HepG2 (cell line): ENCODE measurements around the gene HSF2BP. TPM values are rescaled to one million over a fixed set of nuclear protein-coding genes. Genes with fewer than 3 reads are reported as not detected.

Experiments used
- CBFB ChIP-seq: sonication (generic); formaldehyde crosslinking; IDR thresholded peaks from 2 replicates; pipeline ENCODE4 v1.4.0; 2020; ENCODE audit warnings: missing genetic modification reagents
- ESRRA ChIP-seq: sonication (generic); formaldehyde crosslinking; IDR thresholded peaks from 2 replicates; pipeline ENCODE4 v1.5.1; 2020; ENCODE audit warnings: mild to moderate bottlenecking, low read depth, missing genetic modification reagents
- HOXA9 ChIP-seq: sonication (generic); formaldehyde crosslinking; IDR thresholded peaks from 2 replicates; pipeline ENCODE4 v1.8.1; 2022; ENCODE audit warnings: missing genetic modification reagents, mild to moderate bottlenecking, moderate library complexity, borderline replicate concordance
- KLF11 ChIP-seq: IDR thresholded peaks from 2 replicates; pipeline ENCODE4 v1.6.1; 2016; ENCODE audit warnings: missing compliant biosample characterization
- MAFK ChIP-seq, 2 experiments: IDR thresholded peaks in 1 of 2; conservative IDR thresholded peaks in 1 of 2; 2 replicates each; pipeline ENCODE4 v1.6.1; 2011; ENCODE audit warnings: improper control_type of control experiment in 2 of 2, low read length in 2 of 2
- MAZ ChIP-seq, 2 experiments: sonication (generic) in 1 of 2; formaldehyde crosslinking in 1 of 2; IDR thresholded peaks; 2 replicates each; pipeline versions ENCODE4 v1.5.0 to v1.6.1; 2012 to 2020; ENCODE audit warnings: low read depth in 2 of 2, mild to moderate bottlenecking in 2 of 2, borderline replicate concordance in 1 of 2, improper control_type of control experiment in 1 of 2, low read length in 1 of 2, missing genetic modification reagents in 1 of 2, moderate library complexity in 1 of 2
- SMAD3 ChIP-seq: sonication (generic); formaldehyde crosslinking; IDR thresholded peaks from 2 replicates; pipeline ENCODE4 v1.4.0; 2020; ENCODE audit warnings: missing genetic modification reagents
- ZNF18 ChIP-seq: sonication (generic); formaldehyde crosslinking; IDR thresholded peaks from 2 replicates; pipeline ENCODE4 v1.8.0; 2022; ENCODE audit warnings: mild to moderate bottlenecking, missing genetic modification reagents; ENCODE audit not compliant: insufficient replicate concordance
- polyA plus RNA-seq, 8 experiments: library from polyadenylated mRNA; depleted of rRNA in 3 of 8; stranded (reverse) in 7 of 8; unstranded in 1 of 8; fragments of >200 nt; fragmentation: Illumina TruSeq in 4 of 8; extraction: Trizol in 4 of 8; gene quantifications; 2 replicates each; pipeline versions ENCODE4 v1.2.1 to v1.2.3, GENCODE V29; 2011 to 2016; ENCODE audit warnings: low read depth in 4 of 8, missing spikeins in 1 of 8, mixed read lengths in 1 of 8; ENCODE audit not compliant: insufficient read depth in 1 of 8
- total RNA-seq, 5 experiments: library from RNA; depleted of rRNA; stranded (reverse); fragments of >200 nt; fragmentation: Illumina TruSeq; extraction: Trizol; gene quantifications; 2 replicates each; pipeline ENCODE4 v1.2.3, GENCODE V29; 2016; ENCODE audit warnings: low read depth in 1 of 5
- TF ChIP-seq, protein P1 (sequence below): sonication (generic); formaldehyde crosslinking; IDR thresholded peaks from 2 replicates; pipeline ENCODE4 v1.4.0; 2020; ENCODE audit warnings: missing genetic modification reagents

HSF2BP gene
- total and polyA plus RNA-seq, 2 of the 13 experiments (the other 11 are each of a cell fraction or from before 2014, with no cell fraction given): 0.67 to 2.2 TPM

DNA sequence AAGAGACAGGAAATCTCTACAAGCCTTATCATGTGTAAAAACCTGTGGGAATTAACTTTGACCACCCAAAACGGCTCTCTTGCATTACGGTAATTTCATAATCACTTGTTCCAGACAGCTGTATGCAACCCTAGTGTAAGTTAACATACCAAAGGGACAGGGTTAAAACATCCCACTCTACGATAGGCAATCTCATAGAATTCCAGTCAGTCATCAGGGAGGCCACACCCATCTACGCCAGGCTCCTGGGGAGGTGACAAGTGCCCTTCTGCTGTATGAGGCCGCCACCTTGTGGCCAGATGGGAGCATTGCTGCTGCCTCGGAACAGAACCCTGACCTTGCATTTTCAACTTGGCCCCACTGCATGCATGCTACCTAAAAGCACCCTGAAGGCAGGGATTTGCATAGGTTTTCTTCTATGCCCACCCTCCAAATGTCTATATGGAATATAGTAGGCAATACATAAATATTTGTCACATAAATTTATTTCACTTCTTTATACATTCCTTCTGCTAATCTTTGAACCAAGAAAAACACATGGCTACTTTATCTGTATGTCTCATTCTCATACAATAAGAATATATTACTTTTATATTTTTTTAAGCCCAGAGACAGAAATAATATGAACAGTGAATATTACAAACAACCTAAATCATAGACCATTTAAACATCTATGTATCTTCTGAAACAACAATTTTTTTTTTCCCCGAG is 12.6 kb downstream of the HSF2BP start (continued):
- TF ChIP-seq, protein P1, sequence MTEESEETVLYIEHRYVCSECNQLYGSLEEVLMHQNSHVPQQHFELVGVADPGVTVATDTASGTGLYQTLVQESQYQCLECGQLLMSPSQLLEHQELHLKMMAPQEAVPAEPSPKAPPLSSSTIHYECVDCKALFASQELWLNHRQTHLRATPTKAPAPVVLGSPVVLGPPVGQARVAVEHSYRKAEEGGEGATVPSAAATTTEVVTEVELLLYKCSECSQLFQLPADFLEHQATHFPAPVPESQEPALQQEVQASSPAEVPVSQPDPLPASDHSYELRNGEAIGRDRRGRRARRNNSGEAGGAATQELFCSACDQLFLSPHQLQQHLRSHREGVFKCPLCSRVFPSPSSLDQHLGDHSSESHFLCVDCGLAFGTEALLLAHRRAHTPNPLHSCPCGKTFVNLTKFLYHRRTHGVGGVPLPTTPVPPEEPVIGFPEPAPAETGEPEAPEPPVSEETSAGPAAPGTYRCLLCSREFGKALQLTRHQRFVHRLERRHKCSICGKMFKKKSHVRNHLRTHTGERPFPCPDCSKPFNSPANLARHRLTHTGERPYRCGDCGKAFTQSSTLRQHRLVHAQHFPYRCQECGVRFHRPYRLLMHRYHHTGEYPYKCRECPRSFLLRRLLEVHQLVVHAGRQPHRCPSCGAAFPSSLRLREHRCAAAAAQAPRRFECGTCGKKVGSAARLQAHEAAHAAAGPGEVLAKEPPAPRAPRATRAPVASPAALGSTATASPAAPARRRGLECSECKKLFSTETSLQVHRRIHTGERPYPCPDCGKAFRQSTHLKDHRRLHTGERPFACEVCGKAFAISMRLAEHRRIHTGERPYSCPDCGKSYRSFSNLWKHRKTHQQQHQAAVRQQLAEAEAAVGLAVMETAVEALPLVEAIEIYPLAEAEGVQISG (CRISPR knock-in tag): peak; percentile 44; the same call in 1 of the 2 replicates
- peak; percentile 66; the same call in 1 of the 2 replicates for TF ChIP-seq KLF11 (CRISPR knock-in tag)
- 0 out of 2 replicates have a peak, but pooled peaks have one; percentile 48 for TF ChIP-seq CBFB (CRISPR knock-in tag)
- TF ChIP-seq HOXA9 (CRISPR knock-in tag): no peak
- TF ChIP-seq ZNF18 (CRISPR knock-in tag): peak; percentile 48
- peak; percentile 96 to 99 for TF ChIP-seq MAFK (conservative IDR thresholded peaks at IDR 0.05 in 1 of 2, IDR thresholded peaks at IDR 0.05 in 1 of 2; ENCODE audit: low read length in 2 of 2)
- TF ChIP-seq MAZ (IDR thresholded peaks at IDR 0.05; ENCODE audit: borderline replicate concordance, low read depth, low read length): no peak
- 0 out of 2 replicates have a peak, but pooled peaks have one; percentile 47 for TF ChIP-seq MAZ (CRISPR knock-in tag; IDR thresholded peaks at IDR 0.05; ENCODE audit: low read depth)
- peak; percentile 56; the same call in 1 of the 2 replicates for TF ChIP-seq ESRRA (CRISPR knock-in tag)
- TF ChIP-seq SMAD3: peak; percentile 83
- TF ChIP-seq, all 625 proteins: peak for 120
